Activated CD4-positive, alpha-beta T cell treated with anti-CD3 and anti-CD28 coated beads, Interleukin-2, Interleukin-6, amounts not matched to agents 100 ng/mL and 50 ng/mL, durations not matched to agents 16 hours and 8 hours (primary cell): Measurements from ENCODE around the gene JUND.

Source experiments
- DNase-seq: peaks from one replicate; pipeline ENCODE4 v3.0.0-alpha.2; 2020

Gene JUND

DNA sequence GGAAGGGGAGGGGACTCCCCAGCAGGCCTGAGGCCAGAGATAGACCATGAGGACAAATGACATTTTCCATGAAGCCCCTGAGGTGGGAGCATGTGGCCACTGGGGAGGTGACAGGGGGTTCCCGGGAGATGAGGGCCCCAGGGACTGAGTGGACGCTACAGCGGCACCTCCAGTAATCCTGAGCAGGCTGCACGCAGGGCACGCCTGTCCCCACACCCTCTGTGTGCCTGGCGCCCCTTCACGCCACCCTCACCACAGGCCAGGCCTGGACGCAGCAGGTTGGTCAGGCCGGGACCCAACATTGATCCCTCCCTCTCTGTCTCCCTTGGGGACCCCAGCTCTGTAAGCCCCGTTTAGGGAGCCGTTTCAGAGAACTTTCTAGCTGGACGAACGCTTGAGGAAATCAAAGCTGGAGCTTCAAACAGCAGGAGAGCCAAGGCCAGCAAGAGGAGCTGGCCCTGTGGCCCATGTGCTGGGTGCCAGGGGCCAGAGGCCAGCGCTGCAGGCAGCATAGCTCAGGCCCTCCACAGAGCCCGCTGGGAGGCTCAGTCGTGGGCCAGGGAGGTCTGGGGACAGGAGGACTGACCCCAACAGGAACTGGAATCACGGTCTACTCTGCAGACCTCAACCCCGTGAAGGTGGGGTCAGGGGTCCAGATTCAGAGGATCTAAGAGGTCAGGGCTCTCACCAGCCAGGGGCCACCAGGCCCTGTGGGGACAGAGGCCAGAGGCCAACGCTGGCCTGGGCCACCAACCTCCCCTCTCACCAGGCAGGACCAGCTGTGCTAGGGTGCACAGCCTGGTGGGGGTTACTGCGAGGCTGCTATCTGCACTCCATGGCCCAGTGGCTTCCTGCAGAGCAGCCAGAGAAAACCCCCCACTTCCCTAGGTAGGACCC, 26.9 kb upstream of the JUND start:
- DNase-seq = no peak

DNA sequence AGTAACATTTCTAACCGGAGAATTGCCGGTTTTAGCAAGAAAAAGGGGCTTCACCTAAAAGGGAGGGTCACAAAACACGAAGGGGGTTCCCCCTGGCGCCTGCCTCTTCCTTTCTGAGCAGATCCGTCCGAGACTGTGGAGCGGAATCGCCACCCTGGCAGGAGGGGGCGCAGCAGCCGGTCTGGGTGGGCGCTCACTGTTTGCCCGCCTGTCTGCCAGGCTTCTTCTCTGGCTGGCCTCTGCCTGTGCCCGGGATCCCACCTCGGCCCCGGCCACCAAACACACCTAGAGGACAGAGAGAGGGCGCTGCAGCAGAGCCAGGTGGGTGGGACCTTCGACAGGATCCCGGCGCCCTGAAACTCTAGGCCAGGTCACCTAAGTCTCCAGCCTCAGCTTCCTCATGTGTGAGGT, 25.9 kb upstream of the JUND start:
- peak; percentile 35 for DNase-seq

DNA sequence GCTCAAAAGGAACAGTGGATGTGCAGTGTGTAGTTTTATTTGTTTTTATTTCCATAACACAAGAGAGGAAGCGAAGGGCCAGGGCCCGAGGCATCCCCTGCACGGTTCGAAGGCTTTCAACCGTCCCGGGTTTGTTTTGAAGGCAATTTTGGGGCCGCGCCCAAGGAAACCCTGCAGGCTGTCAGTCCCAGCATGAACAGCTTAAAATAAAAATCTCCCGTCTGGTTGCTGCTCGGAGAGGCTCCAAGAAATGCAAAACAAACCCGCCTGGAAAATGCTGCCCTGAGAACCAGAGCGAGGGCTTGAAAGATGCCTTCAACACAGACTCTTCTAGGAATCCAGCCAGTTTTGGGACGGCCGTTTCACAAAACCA, 25.5 kb upstream of the JUND start:
- DNase-seq = no peak

DNA sequence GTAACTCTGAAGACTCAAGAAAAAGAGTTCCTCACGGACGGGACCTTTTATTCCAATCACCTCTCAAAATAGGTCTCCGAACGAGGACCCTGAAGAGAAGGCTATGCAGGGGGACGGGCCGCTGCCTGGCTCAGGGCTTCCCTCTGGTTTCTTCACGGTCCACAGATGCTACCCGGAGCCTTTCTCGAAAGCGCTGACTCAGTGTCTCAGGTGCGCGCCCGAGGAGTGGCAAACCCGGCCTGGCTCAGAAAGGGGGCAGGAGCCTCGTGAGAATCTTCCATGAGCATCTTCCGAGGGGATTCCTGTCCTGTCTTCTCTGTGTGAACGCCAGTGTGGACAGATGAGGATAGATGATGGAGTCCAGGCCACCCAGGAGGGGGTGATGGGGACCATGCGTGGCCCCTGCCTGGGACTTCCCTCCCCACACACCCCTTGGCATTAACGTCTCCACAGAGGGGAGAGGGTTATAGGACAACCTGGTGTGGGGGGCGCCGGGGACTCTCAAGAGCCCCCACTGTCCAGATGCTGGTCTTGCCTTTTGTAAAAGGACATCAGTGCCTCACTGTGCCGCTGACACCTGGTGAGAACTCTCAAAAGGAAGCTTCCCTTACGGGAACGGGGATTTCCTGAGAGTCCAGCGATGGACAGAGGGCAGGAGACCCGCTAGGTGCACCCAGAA, 24.9 kb upstream of the JUND start:
- no peak for DNase-seq

DNA sequence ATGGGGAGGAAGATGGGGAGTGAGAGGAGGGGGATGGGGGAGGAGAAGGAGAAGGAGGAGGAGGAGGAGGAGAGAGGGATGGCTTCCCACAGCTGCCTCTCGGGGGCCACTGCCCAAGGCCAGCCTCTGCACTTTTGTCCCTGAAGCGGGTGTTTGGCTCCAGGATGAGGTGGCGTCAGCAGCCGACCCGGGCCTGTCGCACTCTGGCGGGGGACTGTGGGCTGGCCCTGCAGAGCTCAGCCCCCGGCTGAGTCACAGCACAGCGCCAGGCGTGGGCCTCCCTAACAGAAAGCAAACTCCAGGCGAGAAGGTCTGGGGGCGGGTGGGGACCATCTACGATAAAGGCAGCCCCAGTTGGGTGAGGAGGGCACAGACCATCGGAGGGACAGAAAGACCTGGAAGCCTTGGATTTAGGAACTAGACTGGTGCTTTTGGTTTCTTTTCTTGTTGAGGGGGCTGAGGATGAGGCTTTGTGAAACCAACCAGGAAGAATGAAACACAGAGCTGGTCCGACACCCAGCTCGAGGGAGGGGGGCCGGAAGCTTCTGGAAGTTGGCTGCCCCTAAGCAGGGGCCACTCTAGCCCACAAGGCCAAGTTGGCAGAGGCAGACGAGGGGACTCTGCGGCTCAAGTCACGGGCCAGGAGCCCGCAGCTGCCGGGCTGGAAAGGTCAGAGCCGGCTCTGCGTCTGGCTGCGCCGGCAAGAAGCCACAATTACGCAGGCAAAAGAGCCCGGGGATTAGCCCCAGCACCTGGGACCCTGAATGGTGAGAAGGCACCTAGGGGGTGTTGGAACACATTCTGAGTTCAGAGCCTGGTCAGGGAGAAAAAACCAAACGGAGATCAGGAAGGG, 23.3 kb upstream of the JUND start:
- DNase-seq = peak; percentile 90

DNA sequence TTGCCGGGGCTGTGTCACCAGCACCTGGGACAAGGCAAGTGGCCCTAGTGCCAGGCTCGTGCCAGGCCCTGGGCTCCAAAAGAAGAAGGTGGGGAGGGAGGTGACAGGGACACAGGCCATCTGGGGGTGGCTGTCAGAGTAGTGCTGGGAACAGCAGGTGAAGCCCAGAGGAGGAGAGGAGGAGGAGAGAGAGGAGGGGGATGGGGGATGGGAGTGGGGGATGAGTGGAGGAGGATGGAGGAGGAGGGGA, 22.7 kb upstream of the JUND start:
- no peak for DNase-seq

DNA sequence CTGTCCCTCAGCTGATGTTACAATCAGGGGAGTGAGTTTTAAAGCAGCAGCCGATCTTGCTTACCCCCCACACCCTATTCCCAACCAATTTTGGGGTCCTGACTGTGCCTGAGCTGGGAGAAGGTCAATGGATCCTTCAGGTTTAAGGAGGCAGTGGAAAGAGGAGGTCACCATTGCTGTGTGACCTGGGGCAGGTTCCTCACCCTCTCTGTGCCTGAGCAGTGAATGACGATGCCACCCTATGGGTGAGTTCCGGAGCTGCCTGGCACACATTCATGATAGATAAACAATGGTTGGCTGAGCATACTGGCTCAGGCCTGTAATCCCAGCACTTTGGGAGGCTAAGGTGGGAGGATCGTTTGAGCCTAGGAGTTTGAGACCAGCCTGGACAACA, 20.3 kb upstream of the JUND start:
- DNase-seq = no peak

DNA sequence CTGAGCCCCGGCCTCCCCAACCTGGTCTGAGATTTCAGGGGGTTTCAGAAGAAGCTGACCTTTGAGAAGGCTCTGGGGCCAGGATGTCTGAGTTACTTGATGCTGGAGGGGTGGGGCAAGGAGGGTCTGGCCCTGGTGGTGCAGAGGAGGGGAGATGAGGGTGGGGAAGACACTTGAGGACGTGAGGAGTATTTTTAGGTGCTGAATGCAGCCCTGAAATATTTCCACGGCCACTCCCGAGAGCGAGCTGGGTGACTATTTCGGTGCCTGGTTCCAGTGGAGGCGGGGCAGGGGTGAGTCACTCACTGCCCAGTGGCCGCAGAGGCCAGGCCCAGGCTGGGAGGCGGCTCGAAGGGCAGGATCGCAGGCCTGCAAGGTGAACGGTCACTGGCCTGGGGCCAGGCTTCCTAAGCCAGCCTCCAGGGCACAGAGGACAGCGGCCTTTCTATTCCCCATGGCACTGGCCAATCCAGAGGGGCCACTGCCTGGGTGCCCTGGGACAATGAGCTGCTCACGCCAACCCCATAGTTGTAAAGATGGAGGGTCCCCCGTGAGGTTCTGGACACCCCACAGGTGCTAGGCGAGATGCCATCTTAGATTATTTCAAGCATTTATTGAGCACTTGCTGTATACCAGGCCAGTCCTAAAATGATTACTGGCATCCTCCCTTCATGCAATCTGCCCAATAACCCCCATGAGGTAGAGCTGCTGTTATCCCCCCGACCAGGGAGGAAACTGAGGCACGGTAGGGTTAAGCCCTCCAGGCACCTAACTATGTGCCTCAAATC, 19.7 kb upstream of the JUND start:
- no peak for DNase-seq

DNA sequence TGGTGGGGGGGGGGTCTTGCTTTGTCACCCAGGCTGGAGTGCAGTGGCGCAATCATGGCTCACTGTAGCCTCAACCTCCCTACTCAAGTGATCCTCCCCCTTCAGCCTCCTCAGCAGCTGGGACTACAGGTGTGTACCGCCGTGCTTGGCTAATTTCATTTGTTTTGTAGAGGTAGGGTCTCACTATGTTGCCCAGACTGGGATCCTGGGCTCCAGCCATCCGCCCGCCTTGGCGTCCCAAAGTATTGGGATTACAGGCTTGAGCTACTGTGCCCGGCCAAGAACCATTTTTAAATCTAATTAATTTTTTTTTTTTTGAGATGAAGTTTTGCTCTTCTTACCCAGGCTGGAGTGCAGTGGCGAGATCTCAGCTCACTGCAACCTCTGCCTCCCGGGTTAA, 18.2 kb upstream of the JUND start:
- DNase-seq = no peak

DNA sequence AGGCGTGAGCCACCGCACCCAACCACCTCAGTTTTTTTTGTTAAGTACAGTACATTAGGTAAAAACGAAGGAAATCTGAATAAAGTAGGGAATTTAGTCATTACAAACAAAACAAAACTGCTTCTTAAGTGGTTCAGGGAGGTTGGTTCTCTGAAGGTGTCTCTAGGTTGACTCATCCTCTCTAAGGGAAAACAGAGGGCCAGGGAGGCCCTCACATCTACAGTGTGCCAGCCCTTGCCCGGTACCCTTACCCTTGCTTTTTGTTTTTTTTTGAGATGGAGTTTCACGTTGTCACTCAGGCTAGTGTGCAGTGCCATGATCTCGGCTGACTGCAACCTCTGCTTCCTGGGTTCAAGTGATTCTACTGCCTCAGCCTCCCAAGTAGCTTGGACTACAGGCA, 17.2 kb upstream of the JUND start:
- DNase-seq = peak; percentile 57

DNA sequence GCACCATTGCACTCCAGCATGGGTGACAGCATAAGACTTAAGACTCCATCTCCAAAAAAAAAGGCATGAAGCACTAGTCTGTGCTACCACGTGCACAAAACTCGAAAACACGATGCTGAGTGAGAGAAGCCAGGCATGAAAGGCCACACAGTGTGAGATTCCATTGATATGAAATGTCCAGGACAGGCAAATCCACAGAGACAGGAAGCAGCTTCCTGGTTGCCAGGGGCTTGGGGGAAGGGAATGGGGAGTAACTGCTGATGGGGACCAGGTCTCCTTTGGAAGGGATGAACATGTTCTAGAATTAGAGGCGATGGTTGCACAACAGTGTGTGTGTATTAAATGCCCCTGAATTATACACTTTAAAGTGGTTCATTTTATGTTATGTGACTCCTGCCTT, 15.9 kb upstream of the JUND start:
- no peak for DNase-seq

DNA sequence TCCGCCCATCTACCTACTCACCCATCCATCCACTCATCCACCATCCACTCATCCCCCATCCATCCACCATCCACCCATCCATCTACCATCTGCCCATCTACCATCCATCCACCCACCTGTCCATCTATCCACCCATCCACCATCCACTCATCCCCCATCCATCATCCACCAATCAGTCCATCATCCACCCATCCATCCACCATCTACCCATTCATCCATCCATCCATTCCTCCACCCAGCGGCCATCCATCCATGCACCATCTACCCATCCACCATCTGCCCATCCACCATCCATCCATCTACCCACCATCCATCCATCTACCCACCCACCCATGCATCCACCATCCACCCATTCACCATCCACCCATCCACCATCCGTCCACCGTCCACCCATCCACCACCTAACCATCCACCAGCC, 13.6 kb upstream of the JUND start:
- no peak for DNase-seq

DNA sequence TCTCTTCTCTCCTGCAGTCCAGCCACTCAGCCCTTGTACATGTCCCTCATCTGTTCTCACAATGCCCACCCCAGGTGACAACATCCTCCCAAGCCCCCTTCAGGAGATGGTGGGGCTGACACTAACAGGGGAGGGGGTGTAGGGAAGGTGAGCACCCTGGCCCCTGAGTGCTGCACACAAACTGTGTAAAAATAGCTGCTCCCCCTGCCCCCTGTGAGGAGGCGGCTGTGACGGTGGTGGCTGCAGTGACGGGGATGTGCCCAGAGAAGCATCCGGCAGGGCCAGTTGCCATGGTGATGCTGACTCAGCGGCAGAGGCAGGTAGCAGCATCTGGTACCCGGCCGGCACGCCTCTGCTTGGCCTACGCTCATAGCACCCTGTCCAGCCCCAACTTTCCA, 13.0 kb upstream of the JUND start:
- DNase-seq = peak; percentile 94

DNA sequence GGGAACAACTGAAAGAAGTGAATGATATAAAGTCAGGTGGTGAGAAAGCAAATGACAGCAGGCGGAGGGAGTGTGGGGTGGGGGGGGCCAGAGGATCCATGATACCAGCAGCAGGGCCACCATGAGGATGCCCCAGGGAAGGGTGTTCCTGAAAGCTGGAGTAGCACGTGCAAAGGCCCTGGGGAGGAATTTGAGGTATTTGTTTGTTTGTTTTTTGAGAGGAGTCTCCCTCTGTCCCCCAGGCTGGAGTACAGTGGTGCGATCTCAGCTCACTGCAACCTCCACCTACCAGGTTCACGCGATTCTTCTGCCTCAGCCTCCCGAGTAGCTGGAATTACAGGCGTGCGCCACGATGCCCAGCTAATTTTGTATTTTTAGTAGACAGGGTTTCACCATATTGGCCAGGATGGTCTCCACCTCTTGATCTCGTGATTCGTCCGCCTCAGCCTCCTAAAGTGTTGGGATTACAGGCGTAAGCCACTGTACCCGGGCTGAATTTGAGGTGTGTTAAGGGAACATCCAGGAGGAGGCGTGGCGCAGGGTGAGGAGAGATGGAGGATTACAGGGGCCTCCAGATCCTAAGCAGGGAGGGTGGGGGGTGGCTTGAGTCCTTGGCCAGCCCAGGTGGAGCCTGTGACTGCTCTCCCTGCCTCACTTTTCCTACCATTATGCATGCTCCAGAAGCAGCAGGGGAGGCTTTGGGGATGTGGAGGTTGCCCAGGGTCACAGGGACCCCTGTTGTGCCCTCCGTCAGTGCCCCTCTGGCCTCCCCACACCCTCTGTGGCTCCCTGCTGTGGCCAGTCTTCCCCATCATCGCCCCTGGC, 12.4 kb upstream of the JUND start:
- no peak for DNase-seq

DNA sequence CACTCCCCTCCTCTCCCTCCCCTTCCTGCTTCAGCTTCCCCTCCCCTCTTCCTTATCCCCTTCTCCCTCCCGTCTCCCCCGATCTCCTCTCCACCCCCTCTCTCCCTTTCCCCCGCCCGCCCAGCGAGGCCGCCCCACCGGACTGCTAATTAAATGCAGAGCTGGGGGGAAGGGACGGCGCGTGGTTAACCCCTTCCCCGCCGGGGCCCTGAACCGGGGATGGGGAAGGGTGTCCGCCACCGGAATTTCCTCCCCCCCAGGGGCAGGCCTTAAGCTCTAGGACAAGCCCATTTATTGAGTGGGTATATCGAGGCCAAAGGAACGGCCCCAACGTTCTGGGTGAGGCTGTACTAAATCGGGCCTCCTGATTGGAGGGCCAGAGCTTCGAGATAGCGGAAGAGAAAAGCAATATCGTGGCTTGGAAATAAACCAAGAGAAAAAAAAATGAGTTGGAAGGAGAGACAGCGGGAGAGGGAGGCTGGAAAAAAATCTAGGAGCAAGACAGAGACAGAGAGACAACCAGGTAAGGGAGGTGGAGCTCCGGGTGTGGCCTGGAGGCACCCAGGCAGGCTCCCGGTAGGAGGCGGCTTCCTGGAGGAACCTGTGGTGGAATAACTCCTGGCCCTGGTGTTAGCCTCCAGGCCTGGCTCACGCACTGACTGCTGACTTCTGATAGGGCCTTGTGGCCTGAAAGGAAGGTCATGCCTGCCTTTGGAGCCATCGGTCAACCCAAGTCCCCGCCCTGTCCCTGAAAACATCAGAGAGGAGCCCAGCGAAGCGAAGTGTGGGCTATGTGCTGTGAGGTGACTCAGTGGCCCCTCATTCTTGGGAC, 11.6 kb upstream of the JUND start:
- peak; percentile 88 for DNase-seq

DNA sequence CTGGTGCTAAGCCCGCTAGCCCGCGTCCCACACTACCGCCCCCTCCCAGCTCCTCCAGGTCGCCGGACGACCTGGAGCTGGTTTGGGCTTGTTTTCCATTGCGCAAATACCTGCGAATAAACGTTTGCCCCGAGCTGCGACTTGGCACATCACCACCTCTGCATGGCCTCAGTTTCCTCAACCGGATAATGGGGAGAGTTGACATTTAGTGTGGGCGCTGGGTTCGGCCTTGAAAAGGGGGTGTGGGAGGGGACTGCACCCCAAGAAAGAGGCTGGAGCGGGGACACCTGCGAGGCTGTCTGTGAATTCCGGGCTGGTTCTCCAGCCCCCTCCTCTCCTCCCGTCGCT, 11.0 kb upstream of the JUND start:
- DNase-seq = no peak

DNA sequence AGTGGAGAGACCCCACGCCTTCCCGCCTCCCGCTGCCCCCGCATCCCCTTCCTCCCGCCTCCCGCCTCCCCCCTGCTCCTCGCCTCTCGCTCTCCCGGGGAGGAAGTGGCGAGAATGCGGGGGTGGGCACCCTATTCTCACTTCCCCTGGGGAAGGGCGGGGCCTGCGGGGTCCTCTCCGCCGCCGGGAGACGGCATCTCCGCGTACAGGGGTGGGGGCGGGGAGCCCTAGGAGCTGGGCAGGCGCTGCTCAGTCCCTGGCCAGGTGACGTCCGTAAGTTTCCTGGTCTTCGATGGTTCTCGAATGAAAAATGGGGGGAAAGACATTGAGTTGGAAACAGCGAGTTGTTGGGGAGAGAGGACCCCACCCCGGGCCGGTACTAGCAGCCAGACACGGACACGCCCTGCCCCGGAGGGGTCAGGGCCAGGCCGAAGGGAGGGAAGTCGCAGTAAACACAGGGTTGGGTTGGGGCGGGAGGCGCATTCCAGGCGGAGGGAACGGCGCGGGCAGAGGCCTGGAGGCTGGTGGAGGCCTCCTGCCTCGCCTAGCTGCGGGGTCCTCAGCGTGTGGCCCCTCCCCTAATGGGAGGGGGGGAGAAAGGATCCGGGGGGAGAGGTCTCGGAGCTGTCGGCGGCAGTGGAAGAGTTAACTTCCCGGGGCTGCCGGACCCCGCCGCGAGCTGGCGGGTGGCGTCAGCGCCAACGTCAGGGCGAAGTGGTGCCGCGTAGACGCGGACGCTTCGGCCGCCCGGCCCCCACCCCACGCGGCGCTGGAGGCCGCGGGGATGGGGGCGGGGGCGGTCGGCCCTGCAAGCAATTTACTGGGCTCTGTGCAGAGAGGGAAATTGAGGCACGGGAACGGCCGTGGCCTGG, 10.4 kb upstream of the JUND start:
- DNase-seq = peak; percentile 93

DNA sequence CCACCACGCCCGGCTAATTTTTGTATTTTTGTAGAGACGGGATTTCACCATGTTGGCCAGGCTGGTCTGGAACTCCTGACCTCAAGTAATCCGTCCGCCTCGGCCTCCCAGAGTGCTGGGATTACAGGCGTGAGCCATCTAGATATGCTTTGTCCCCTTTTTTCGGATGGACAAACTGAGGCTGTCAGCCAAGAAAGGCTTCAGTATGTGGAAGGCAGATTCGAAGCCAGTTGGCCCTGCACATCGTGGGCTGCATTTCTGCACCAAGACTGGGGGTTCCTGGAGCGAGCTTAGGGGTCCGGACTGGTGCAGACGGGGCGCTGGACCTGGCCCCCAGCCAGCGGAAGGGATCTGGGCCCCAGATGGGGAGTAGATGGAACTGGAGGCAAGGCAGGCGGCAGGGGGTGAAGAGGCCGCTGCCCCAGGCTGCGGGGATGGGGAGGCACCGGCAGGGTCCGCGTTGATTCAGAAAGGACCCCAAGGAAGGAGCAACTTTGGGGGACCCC, 9.7 kb upstream of the JUND start:
- DNase-seq = no peak

DNA sequence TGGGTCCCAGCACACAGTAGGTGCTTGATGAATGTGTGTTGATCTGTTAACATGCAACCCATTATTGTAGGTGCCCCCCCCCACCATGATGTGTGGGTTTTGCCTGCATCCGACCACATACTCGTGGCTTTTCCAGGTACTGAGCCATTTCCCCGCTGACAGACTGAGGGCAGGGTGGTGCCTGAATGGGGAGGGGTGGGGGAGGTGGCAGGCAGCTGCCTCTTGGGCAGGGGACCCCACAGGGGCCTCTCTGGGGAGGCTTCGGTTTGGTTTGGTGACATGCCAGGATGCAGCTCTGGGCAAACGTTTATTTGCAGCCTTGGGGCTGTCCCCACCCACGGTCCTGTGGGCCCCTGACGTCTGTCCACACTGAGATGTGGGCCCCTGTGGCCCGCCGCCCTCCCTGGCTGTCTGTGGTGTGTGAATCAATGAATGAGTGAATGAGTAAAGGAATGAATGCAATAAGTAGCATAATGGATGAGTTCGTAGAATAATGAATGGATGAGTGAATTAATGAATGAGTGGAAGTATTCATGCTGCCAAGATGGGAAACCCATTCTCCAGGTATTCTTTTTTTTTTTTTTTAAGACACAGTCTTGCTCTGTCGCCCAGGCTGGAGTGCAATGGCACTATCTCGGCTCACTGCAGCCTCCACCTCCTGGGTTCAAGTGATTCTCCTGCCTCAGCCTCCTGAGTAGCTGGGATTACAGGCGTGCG, 9.0 kb upstream of the JUND start:
- peak; percentile 95 for DNase-seq
